Left renal pelvis (tissue), 4 donors: ENCODE results near the gene LRRN4CL. TPM values are rescaled to one million over a fixed set of nuclear protein-coding genes. Genes with fewer than 3 reads are reported as not detected.
"Not testable (repeated sequence)": the region's sequence is repeated elsewhere in the genome, so short reads cannot be mapped to it uniquely, and the experiment has no call there.

Source experiments
- DNase-seq, 4 donors: peaks; one replicate each; pipeline ENCODE4 v3.0.0-alpha.2; 2013; ENCODE audit warnings: low read depth in 4 of 4, low spot score in 3 of 4
- polyA plus RNA-seq, 4 donors: library from polyadenylated mRNA; unstranded; fragments of 120-200 nt; gene quantifications; one replicate each; pipeline ENCODE4 v1.2.1, GENCODE V29; 2013; ENCODE audit not compliant: insufficient read length in 4 of 4

Gene LRRN4CL
- polyA plus RNA-seq, 4 donors: 0.92 to 9.5 (median 1.4) TPM

GRCh38 chr11:62712276-62712812, 23.0 kb upstream of the LRRN4CL start:
- DNase-seq: no peak

- DNase-seq: no peak
Observed at GRCh38 chr11:62710001-62710345, 20.6 kb upstream of the LRRN4CL start.

GRCh38 chr11:62709247-62710000, 20.1 kb upstream of the LRRN4CL start:
- peak; percentile 94 to 98 (median 96) for DNase-seq

- no peak for DNase-seq
Observed at GRCh38 chr11:62708793-62709192, 19.5 kb upstream of the LRRN4CL start.

GRCh38 chr11:62708392-62708791, 19.1 kb upstream of the LRRN4CL start:
- DNase-seq: no peak

GRCh38 chr11:62707277-62707861, 18.0 kb upstream of the LRRN4CL start, which contains the start of the genes BSCL2 and GNG3:
TSS of gene BSCL2 (minus strand) at chr11:62707424. CDS start at chr11:62707195, 229 bp downstream.
TSS of gene GNG3 (plus strand) at chr11:62707676. CDS start at chr11:62708296, 620 bp downstream.
- peak in 2 of 4 donors; percentile 65 to 70 for DNase-seq

GRCh38 chr11:62706850-62707247, 17.5 kb upstream of the LRRN4CL start:
- no peak for DNase-seq

- peak; percentile 77 to 84 (median 84) for DNase-seq
Observed at GRCh38 chr11:62705880-62706849, 16.8 kb upstream of the LRRN4CL start.

GRCh38 chr11:62705413-62705812, 16.1 kb upstream of the LRRN4CL start:
- DNase-seq: no peak

GRCh38 chr11:62703921-62704320, 14.6 kb upstream of the LRRN4CL start:
- not testable (repeated sequence) for DNase-seq

- no peak for DNase-seq
Observed at GRCh38 chr11:62702246-62702645, 12.9 kb upstream of the LRRN4CL start.

- DNase-seq: no peak
Observed at GRCh38 chr11:62694455-62695167, 5.3 kb upstream of the LRRN4CL start.

- not testable (repeated sequence) for DNase-seq
Observed at GRCh38 chr11:62693624-62694023, 4.3 kb upstream of the LRRN4CL start.

GRCh38 chr11:62688491-62688890, 839 bp downstream of the LRRN4CL start:
- DNase-seq: no peak

GRCh38 chr11:62687508-62688396, 1.6 kb downstream of the LRRN4CL start:
- DNase-seq: no peak

- DNase-seq: no peak
Observed at GRCh38 chr11:62682518-62682917, 6.8 kb downstream of the LRRN4CL start.

- no peak for DNase-seq
Observed at GRCh38 chr11:62680825-62681240, 8.5 kb downstream of the LRRN4CL start.

- peak in 3 of 4 donors; percentile 71 to 73 (median 72) for DNase-seq
Observed at GRCh38 chr11:62678770-62679696, 10.3 kb downstream of the LRRN4CL start, which contains the start of gene UBXN1. TSS of gene UBXN1 (minus strand) at chr11:62679073. CDS start at chr11:62678923, 150 bp downstream.
